Immature natural killer cell (primary cell): Measurements from ENCODE around the gene PDE10A. TPM values are rescaled to one million over a fixed set of nuclear protein-coding genes. Genes with fewer than 3 reads are reported as not detected.
"Not testable (repeated sequence)": the region's sequence is repeated elsewhere in the genome, so short reads cannot be mapped to it uniquely, and the experiment has no call there.

Experiments
- DNase-seq, 3 donors: peaks; one replicate each; pipeline ENCODE4 v3.0.0; 2022; ENCODE audit warnings: mixed read lengths in 1 of 3
- H3K27ac Mint-ChIP-seq, 6 donors: one replicate each; pipeline ENCODE4 v1.8.0; 2020; ENCODE audit warnings: mixed read lengths in 6 of 6, mild to moderate bottlenecking in 5 of 6, inconsistent platforms in 4 of 6, moderate library complexity in 3 of 6
- H3K27me3 Mint-ChIP-seq, 3 donors: one replicate each; pipeline ENCODE4 v1.8.0; 2020 to 2021; ENCODE audit warnings: low read depth in 3 of 3, mild to moderate bottlenecking in 3 of 3, mixed read lengths in 3 of 3, moderate library complexity in 3 of 3, inconsistent platforms in 1 of 3
- H3K36me3 Mint-ChIP-seq, 3 donors: one replicate each; pipeline ENCODE4 v1.8.0; 2020; ENCODE audit warnings: mixed read lengths in 3 of 3, inconsistent platforms in 2 of 3, mild to moderate bottlenecking in 2 of 3
- H3K4me1 Mint-ChIP-seq, 2 donors: one replicate each; pipeline ENCODE4 v1.8.0; 2020; ENCODE audit warnings: inconsistent platforms in 2 of 2, mild to moderate bottlenecking in 2 of 2, mixed read lengths in 2 of 2, moderate library complexity in 1 of 2
- H3K4me3 Mint-ChIP-seq, 5 donors: one replicate each; pipeline ENCODE4 v1.8.0; 2020; ENCODE audit warnings: mild to moderate bottlenecking in 5 of 5, mixed read lengths in 5 of 5, inconsistent platforms in 3 of 5, moderate library complexity in 3 of 5
- H3K9me3 Mint-ChIP-seq, 6 donors: one replicate each; pipeline ENCODE4 v1.8.0; 2020; ENCODE audit warnings: mild to moderate bottlenecking in 6 of 6, mixed read lengths in 6 of 6, inconsistent platforms in 4 of 6, moderate library complexity in 3 of 6
- polyA plus RNA-seq, 3 donors: library from polyadenylated mRNA; unstranded; fragments of 300-500 nt; fragmentation: Illumina TruSeq; gene quantifications; one replicate each; pipeline ENCODE4 v1.2.3, GENCODE V29; 2021

The PDE10A gene
- polyA plus RNA-seq, 3 donors from 2014 or later, result not detected

GRCh38 chr6:165488624-165489295, 174.3 kb downstream of the PDE10A start:
- no peak for DNase-seq
- no peaks in the 10 kb centered on the region for H3K36me3 Mint-ChIP-seq
- H3K4me1 Mint-ChIP-seq, result no peaks in the 10 kb centered on the region
- no peak overlapping the region for H3K4me3 Mint-ChIP-seq
- H3K9me3 Mint-ChIP-seq, result peaks cover 0 to 27% (median 11%) of the 10 kb centered on the region in 6 donors
- peaks cover 0 to 3% (median 0%) of the 10 kb centered on the region in 3 donors for H3K27me3 Mint-ChIP-seq
- no peak overlapping the region for H3K27ac Mint-ChIP-seq

GRCh38 chr6:165487950-165488349, 175.1 kb downstream of the PDE10A start:
- no peak overlapping the region for H3K4me3 Mint-ChIP-seq
- H3K27ac Mint-ChIP-seq, result no peak overlapping the region
- no peak for DNase-seq
- no peaks in the 10 kb centered on the region for H3K4me1 Mint-ChIP-seq
- peaks cover 0 to 3% (median 0%) of the 10 kb centered on the region in 3 donors for H3K27me3 Mint-ChIP-seq
- peaks cover 0 to 27% (median 11%) of the 10 kb centered on the region in 6 donors for H3K9me3 Mint-ChIP-seq
- H3K36me3 Mint-ChIP-seq, result no peaks in the 10 kb centered on the region

DNA sequence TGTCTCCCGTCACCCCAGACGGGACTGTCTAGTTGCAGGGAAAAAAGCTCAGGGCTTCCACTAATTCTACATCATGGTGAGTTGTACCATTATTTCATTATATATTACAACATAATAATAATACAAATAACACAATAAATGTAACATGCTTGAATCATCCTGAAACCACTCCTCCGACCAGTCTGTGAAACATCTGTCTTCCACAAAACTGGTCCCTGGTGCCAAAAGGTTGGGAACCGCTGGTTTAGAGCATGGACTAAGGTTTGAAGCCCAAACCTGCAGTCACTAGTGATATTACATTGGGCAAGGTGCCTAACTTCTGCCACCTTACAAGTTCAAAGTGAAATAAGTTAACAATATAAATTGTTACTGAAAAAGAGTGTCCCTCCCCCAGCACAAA, 175.7 kb downstream of the PDE10A start:
- Mint-ChIP-seq H3K4me1 (no peaks in the 10 kb centered on the region), H3K36me3 (no peaks in the 10 kb centered on the region), H3K27ac (no peak overlapping the region), H3K27me3 (peaks cover 0 to 3% (median 0%) of the 10 kb centered on the region in 3 donors), H3K4me3 (no peak overlapping the region), H3K9me3 (peaks cover 0 to 27% (median 11%) of the 10 kb centered on the region in 6 donors)
- no peak for DNase-seq

DNA sequence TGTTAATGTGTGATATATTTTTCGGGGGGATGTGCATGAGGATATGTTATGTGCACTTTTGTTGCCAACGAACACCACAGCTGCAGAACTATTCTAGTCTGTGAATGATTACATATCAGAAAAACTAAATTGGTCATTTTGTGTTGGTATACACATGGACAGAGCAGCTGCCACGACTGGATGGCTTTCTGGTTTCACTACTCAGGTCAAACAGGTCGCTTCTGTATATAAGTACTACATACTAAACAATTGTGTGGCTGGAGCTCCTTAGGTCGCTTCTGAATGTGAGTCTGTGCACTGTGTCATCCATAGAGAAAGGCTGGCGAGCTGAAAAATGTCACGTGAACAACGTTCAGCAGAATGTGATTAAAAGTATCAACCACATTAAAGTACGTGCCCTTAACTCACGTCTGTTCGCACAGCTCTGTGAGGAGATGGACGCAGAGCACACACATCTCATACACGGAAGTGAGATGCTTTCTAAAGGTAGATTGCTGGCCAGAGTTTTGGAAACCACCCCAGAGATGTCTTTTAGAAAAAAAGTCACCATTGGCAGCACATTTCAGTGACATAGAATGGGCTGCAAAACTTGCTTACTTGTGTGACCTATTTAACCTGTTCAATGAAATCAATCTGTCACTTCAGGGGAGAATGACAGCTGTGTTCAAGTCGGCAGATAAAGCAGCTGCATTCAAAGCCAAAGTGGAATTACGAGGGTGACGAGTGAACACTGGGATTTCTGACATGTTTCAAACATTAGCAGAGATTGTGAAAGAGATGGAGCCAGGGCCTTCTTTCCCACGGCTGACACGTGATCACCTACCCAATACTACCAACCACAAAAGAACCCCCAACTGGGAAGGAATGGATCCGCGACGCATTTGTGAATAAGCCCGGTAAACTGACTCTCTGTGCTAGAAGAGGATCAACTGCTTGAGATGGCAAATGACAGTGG, 176.6 kb downstream of the PDE10A start:
- Mint-ChIP-seq H3K9me3 (peaks cover 0 to 20% (median 12%) of the 10 kb centered on the region in 6 donors), H3K27me3 (peaks cover 0 to 3% (median 0%) of the 10 kb centered on the region in 3 donors), H3K4me1 (no peaks in the 10 kb centered on the region), H3K36me3 (no peaks in the 10 kb centered on the region), H3K27ac (no peak overlapping the region), H3K4me3 (no peak overlapping the region)
- no peak for DNase-seq

DNA sequence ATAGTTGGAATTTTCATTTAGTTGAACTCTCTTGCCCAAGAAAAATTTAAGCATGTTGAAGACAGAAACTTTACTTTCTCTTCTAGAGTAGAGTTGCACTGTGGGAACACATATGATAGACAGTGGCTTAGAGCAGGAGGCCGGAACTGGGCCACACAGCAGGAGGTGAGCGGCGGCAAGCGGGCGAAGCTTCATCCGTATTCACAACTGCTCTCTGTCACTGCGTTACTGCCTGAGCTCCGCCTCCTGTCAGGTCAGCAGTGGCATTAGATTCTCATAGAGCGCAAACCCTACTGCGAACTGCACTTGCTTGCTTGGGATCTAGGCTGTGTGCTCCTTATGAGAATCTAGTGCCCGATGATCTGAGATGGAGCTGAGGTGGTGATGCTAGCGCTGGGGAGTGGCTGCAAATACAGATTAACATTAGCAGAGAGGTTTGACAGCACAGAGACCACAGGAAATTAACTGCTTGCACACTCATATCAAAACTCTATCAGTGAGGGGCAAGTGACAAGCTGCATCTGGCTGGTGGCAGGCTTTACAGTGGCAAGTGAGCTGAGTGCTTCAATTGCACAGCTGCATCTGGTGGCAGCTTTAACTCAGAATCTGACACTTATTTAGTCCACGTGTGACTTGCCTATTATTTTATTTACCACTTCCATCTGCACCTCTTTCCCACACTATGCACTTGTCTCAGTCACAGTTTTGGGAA, 178.7 kb downstream of the PDE10A start:
- H3K4me1 Mint-ChIP-seq, result no peaks in the 10 kb centered on the region
- no peak overlapping the region for H3K4me3 Mint-ChIP-seq
- H3K27me3 Mint-ChIP-seq, result peaks cover 0 to 3% (median 0%) of the 10 kb centered on the region in 3 donors
- H3K36me3 Mint-ChIP-seq, result no peaks in the 10 kb centered on the region
- no peak overlapping the region for H3K27ac Mint-ChIP-seq
- peaks cover 0 to 13% (median 9%) of the 10 kb centered on the region in 6 donors for H3K9me3 Mint-ChIP-seq
- no peak for DNase-seq

DNA sequence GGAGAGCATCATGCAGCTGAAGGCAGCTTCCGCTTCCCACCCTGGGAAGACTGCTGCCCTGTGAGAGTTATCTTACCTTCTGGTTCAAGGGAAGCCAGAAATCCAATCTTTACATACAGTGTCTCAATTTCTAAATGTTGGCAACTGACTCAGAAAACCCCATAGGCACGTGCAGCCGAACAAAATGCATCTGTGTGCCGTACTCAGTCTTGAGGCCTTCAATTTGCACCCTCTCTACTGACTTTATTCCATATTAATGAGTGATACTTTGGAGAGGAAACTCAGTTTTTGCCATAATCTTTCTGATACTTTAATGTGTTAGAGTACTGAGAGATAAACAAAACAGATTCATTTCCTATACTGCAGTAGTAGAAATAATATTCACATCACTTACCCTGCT, 181.1 kb downstream of the PDE10A start:
- Mint-ChIP-seq H3K27me3 (peaks cover 0 to 3% (median 0%) of the 10 kb centered on the region in 3 donors), H3K4me1 (no peaks in the 10 kb centered on the region), H3K4me3 (no peak overlapping the region), H3K9me3 (peaks cover 0 to 13% (median 5%) of the 10 kb centered on the region in 6 donors), H3K27ac (no peak overlapping the region), H3K36me3 (no peaks in the 10 kb centered on the region)
- DNase-seq, result no peak

- no peak overlapping the region for H3K4me3 Mint-ChIP-seq
- no peak overlapping the region for H3K27ac Mint-ChIP-seq
- H3K36me3 Mint-ChIP-seq, result no peaks in the 10 kb centered on the region
- H3K4me1 Mint-ChIP-seq, result no peaks in the 10 kb centered on the region
- H3K27me3 Mint-ChIP-seq, result no peaks in the 10 kb centered on the region
- peaks cover under 1 to 12% (median 3%) of the 10 kb centered on the region in 6 donors for H3K9me3 Mint-ChIP-seq
- DNase-seq, result no peak
These were observed 182.1 kb downstream of the PDE10A start for GRCh38 chr6:165480916-165481315.

DNA sequence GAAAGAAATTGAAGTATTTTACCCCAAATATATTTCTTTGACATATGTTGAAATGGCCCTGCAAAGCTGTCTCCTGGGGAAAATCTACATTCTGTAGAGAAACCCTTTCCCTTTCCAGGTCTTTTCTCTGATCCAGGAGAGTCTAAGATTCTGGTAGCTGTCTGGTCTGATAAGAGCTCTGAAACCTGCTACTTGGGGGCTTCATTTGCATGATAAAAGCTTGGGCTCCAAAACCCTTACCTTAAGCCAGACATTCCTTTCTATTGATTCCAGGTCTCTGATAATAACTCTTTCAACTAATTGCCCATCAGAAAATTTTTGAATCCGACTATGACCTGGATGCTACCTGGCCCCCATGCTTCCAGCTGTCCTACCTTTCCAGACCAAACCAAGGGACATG, 184.5 kb downstream of the PDE10A start:
- no peaks in the 10 kb centered on the region for H3K27me3 Mint-ChIP-seq
- H3K4me1 Mint-ChIP-seq, result no peaks in the 10 kb centered on the region
- no peak for DNase-seq
- H3K9me3 Mint-ChIP-seq, result peaks cover 0 to 10% (median 3%) of the 10 kb centered on the region in 6 donors
- no peak overlapping the region for H3K27ac Mint-ChIP-seq
- no peak overlapping the region for H3K4me3 Mint-ChIP-seq
- no peaks in the 10 kb centered on the region for H3K36me3 Mint-ChIP-seq

DNA sequence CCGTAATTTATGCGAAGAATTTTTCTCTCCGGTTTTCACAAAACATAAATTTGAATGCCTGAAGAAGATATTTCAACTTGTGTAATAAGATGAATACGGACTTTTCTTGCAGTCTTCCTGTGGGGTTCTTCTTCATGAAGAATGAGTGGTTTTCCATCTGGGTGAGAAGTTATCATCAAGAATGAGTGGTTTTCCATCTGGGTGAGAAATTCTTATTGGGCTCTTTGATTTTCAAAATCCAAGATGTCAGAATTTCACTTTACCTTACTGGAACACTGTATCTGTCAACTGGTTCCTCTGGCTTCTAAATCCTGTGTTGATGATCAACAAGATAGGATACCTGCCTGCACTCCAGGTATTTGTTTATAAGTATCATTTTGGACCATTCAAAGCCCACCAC, 193.6 kb downstream of the PDE10A start:
- Mint-ChIP-seq H3K36me3 (no peaks in the 10 kb centered on the region), H3K27me3 (peaks cover 0 to 2% (median 0%) of the 10 kb centered on the region in 3 donors), H3K27ac (no peak overlapping the region), H3K4me1 (no peaks in the 10 kb centered on the region), H3K9me3 (peaks cover 2 to 31% (median 8%) of the 10 kb centered on the region in 6 donors), H3K4me3 (no peak overlapping the region)
- no peak for DNase-seq

DNA sequence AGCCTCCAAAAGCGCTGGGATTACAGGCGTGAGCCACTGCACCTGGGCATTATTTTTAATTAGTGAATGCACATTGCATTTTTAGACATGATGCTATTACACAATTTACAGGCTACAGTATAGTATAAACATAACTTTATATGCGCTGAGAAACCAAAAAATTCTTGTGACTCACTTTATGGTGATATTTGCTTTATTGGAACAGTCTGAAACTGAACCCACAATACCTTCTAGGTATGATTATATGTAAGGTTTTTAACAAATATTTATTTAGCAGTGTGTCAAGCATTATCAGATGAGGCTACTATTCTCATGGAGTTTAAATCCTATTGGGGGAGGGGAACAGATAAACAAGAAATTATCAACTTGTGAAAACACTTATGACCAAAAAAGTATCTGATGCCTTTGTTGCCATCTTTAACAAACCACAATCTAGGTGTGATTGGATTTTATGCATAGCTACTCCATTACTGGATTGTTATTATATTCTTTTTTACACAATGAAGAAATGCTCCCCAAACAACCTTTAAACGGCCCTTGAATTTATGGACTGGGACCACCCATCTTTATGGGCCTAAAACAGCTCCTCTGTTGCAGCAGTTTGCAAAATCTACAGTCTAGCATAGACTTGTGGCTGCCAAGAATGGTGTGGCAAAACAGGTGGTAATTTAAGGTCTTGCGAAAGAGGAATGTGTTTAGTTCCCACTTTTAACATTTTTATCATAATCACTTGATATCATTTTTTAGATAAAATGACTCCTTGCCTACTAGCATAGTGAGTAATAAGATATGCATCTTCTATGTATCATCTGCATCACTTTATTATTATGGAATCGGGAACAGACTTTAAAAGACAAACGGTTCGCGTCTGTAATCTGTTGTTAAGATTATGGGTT, 194.5 kb downstream of the PDE10A start:
- DNase-seq, result no peak
- no peak overlapping the region for H3K27ac Mint-ChIP-seq
- H3K36me3 Mint-ChIP-seq, result no peaks in the 10 kb centered on the region
- H3K27me3 Mint-ChIP-seq, result peaks cover 0 to 2% (median 0%) of the 10 kb centered on the region in 3 donors
- H3K4me1 Mint-ChIP-seq, result no peaks in the 10 kb centered on the region
- H3K4me3 Mint-ChIP-seq, result no peak overlapping the region
- H3K9me3 Mint-ChIP-seq, result peaks cover 5 to 40% (median 12%) of the 10 kb centered on the region in 6 donors

GRCh38 chr6:165463499-165463898, 199.5 kb downstream of the PDE10A start:
- not testable (repeated sequence) for H3K4me1 Mint-ChIP-seq, H3K4me3 Mint-ChIP-seq, DNase-seq, H3K36me3 Mint-ChIP-seq, H3K27me3 Mint-ChIP-seq, H3K27ac Mint-ChIP-seq
- H3K9me3 Mint-ChIP-seq, result peaks cover 6 to 50% (median 22%) of the 10 kb centered on the region in 6 donors

DNA sequence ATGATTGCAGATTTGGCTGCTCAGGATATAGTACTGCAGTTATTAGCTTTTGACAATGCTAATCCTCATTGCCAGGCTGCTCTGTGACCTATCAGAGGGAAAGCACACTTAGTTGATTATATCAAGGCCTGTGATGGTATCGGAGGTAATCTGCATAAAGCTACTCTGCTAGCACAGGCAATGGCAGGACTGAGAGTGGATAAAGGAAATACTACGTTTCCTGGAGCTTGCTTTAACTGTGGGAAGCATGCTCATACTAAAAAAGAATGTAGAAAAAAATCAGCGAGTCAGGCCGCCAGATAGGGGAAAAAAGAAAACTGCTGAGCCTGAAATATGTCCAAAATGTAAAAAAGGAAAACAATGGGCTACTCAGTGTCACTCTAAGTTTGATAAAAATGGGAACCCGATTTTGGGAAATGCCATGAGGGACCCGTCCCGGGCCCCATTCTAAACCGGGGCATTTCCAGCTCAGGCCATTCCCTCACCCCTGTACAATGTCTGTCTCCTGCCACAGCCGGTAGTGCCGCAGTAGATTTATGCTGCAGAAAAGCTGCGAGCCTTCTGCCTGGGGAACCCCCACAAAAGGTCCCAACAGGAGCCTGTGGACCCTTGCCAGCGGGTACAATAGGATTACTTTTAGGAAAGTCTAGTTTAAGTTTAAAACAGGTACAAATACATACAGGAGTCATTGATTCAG, 203.3 kb downstream of the PDE10A start:
- not testable (repeated sequence) for H3K4me3 Mint-ChIP-seq, H3K4me1 Mint-ChIP-seq, DNase-seq, H3K36me3 Mint-ChIP-seq, H3K27me3 Mint-ChIP-seq, H3K27ac Mint-ChIP-seq
- H3K9me3 Mint-ChIP-seq, result peaks cover 6 to 45% (median 19%) of the 10 kb centered on the region in 6 donors
